Ishikawa (cell line): Measurements from ENCODE around the gene GTF2IRD1.

Experiments used
- CEBPB ChIP-seq: IDR thresholded peaks from 2 replicates; pipeline ENCODE4 v1.6.1; 2012
- CREB1 ChIP-seq: IDR thresholded peaks from 2 replicates; pipeline ENCODE4 v1.6.1; 2012; ENCODE audit warnings: low read depth
- EGR1 ChIP-seq: IDR thresholded peaks from 2 replicates; pipeline ENCODE4 v1.6.1; 2012
- EP300 ChIP-seq: IDR thresholded peaks from 2 replicates; pipeline ENCODE4 v1.6.1; 2012; ENCODE audit warnings: borderline replicate concordance
- FOXM1 ChIP-seq: IDR thresholded peaks from 2 replicates; pipeline ENCODE4 v1.6.1; 2012; ENCODE audit warnings: low read depth, borderline replicate concordance
- MAX ChIP-seq: IDR thresholded peaks from 2 replicates; pipeline ENCODE4 v1.6.1; 2012
- NFIC ChIP-seq: IDR thresholded peaks from 2 replicates; pipeline ENCODE4 v1.6.1; 2012
- RAD21 ChIP-seq: IDR thresholded peaks from 2 replicates; pipeline ENCODE4 v1.6.1; 2012; ENCODE audit warnings: low read depth
- REST ChIP-seq: IDR thresholded peaks from 2 replicates; pipeline ENCODE4 v1.6.1; 2012; ENCODE audit warnings: low read depth, mild to moderate bottlenecking
- TAF1 ChIP-seq: IDR thresholded peaks from 2 replicates; pipeline ENCODE4 v1.6.1; 2012; ENCODE audit warnings: low read depth, mild to moderate bottlenecking
- TCF12 ChIP-seq: IDR thresholded peaks from 2 replicates; pipeline ENCODE4 v1.6.1; 2012; ENCODE audit warnings: low read depth
- TEAD4 ChIP-seq: IDR thresholded peaks from 2 replicates; pipeline ENCODE4 v1.6.1; 2012
- USF1 ChIP-seq: IDR thresholded peaks from 2 replicates; pipeline ENCODE4 v1.6.1; 2012
- YY1 ChIP-seq: IDR thresholded peaks from 2 replicates; pipeline ENCODE4 v1.6.1; 2012; ENCODE audit warnings: low read depth
- ZBTB7A ChIP-seq: IDR thresholded peaks from 2 replicates; pipeline ENCODE4 v1.6.1; 2012; ENCODE audit warnings: low read depth

Gene GTF2IRD1

GRCh38 chr7:74473116-74473515, 19.4 kb downstream of the GTF2IRD1 start:
- TF ChIP-seq NFIC (no peak), ZBTB7A (no peak), REST (no peak), CREB1 (no peak), TAF1 (no peak), RAD21 (no peak), EP300 (no peak), CEBPB (no peak), TCF12 (no peak), TEAD4 (no peak), FOXM1 (no peak), EGR1 (no peak), YY1 (no peak), USF1 (no peak), MAX (no peak)

GRCh38 chr7:74474271-74474865, 20.7 kb downstream of the GTF2IRD1 start:
- TF ChIP-seq REST (no peak), EGR1 (no peak), TEAD4 (no peak), RAD21 (no peak), USF1 (no peak), EP300 (no peak), YY1 (no peak), TAF1 (no peak), MAX (no peak), ZBTB7A (no peak), NFIC (no peak), CEBPB (no peak), CREB1 (no peak), FOXM1 (no peak), TCF12 (no peak)

- TF ChIP-seq USF1 (no peak), RAD21 (peak; percentile 19; the same call in 1 of the 2 replicates), TCF12 (no peak; the same call in none of the 2 replicates), CEBPB (no peak; the same call in 1 of the 2 replicates), YY1 (0 out of 2 replicates have a peak, but pooled peaks have one; percentile 37), EP300 (peak; percentile 80), REST (no peak), TAF1 (no peak), NFIC (peak; percentile 54; the same call in 1 of the 2 replicates), TEAD4 (peak; percentile 90), MAX (no peak), FOXM1 (no peak), CREB1 (no peak), EGR1 (no peak), ZBTB7A (no peak)
Measured at GRCh38 chr7:74475243-74475986, 21.7 kb downstream of the GTF2IRD1 start.
